CD4-positive, alpha-beta T cell treated with Interleukin-12 subunit alpha and Interleukin-12 subunit beta, for 1 hour (primary cell): ENCODE measurements around the gene HAUS2.
A peak's percentile ranks its signal among the peaks of the same experiment; 100 is the strongest.
"Not testable (repeated sequence)": the region's sequence is repeated elsewhere in the genome, so short reads cannot be mapped to it uniquely, and the experiment has no call there.

Source experiments
- DNase-seq: peaks from one replicate; pipeline ENCODE4 v3.0.0-alpha.2; 2020

Gene HAUS2

DNA sequence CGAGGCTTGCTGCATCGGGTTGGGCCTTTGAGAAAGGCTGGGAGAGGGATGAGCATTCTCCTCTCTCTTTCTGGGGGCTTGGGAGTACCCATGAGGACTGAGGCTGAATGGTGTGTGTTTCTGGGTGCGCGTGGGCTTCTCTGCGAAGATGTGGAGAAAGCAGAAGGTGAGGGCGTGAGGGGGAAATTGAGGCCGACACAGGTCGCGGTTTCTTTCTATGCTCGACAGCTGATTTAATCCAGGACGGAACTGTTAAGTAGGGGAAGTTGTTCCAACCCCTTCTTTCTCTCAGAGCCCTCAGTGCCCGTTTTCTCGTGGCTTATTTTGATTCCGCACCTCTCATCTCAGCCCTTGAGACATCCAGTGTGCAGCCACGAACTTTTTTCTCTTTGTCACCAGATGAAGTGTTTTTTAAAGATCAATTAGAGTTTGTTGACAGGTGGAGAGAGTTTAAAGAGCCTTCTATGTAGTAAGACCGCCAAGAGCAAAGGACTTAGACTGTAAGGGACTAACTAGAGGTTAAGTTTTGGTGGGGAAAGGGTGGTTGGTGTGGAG lies 27.5 kb downstream of the HAUS2 start:
- no peak for DNase-seq

- no peak for DNase-seq
Observed at GRCh38 chr15:42576776-42577175, 28.1 kb downstream of the HAUS2 start.

DNA sequence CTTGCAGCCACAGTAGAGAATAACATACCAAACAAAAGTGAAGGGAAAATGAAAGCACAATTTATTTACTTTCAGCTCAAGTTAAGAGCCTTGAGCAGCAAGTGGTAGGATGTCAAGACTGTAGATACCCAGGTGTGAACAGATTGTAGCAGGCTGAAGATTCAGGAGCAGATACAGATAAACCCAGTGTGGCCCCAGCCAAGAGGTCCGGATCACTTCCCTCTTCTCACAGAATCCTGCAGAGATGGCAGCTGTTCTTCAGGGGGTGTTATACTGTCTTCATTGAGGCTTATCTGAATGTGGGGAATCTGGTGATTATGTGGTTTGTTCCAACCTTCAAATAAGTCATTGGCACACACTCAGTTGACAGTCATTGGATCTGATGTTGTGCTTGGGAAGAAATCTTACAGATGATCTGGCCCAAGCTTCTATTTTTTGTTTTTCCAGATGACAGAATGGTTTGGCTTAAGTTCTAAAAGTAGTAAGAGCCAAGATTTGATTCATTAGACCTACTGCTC lies 28.9 kb downstream of the HAUS2 start:
- no peak for DNase-seq

GRCh38 chr15:42578984-42579537 lies 30.4 kb downstream of the HAUS2 start:
- no peak for DNase-seq

GRCh38 chr15:42581272-42581730 lies 32.7 kb downstream of the HAUS2 start:
- peak; percentile 77 for DNase-seq

- DNase-seq: no peak
Observed at GRCh38 chr15:42582569-42583375, 34.1 kb downstream of the HAUS2 start.

DNA sequence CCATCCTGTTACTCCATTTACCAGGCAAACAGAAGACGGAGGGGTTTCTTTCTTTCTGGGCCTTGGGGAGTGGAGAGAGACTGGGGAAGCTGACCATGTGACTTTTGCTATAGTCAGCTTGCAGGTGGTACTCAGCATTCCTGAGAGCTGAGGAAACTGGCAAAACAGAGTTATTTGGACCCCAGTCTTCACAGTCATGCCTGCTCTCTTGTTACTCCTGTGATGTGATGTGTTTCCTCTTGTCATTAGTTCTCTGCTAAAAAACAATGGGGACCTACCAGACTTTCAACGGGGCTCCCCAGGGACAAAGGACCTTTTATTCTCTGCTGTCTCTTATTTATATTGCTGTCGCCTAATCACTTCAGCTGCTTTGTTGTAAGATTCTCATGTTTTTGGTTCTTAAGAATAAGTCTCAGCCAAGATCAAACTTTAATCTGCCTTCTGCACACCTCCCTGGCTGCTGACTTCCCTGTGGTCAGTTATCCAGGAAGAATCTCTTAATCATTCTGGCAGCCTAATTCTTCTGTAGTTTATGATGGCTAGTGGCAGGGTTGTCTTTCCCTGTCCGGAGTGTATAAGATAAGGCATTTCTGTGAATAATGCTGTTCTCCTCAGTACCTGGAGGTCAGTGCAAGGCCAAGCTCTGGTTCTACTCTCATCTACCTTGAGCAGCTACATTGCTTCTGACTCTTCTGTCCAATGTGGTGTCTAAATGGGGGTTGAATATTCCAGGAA lies 35.6 kb downstream of the HAUS2 start:
- no peak for DNase-seq

DNA sequence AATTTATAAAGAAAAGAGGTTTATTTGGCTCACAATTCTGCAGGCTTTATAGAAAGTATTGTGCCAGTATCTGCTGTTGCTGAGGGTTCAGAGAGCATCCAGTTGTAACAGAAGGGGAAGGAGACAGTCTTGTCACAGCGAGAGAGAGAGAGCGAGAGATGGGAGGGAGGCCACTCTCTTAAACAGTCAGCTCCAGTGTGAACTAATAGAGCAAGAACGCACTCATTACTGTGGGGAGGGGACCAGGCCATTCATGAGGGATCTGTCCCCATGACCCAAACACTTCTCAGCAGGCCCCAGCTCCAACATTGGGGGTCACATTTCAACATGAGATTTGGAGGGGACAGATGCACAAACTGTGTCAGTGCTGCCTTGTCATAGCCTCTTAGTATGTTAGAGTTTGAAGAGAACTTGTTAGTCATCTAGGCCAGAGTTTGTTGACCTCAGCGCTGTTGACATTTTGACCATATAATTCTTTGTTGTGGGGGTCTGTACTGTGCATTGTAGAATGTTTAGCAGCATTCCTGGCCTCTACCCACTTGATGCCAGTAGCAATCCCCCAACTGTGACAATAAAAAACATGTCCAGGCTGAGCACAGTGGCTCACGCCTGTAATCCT lies 42.1 kb downstream of the HAUS2 start:
- no peak for DNase-seq

DNA sequence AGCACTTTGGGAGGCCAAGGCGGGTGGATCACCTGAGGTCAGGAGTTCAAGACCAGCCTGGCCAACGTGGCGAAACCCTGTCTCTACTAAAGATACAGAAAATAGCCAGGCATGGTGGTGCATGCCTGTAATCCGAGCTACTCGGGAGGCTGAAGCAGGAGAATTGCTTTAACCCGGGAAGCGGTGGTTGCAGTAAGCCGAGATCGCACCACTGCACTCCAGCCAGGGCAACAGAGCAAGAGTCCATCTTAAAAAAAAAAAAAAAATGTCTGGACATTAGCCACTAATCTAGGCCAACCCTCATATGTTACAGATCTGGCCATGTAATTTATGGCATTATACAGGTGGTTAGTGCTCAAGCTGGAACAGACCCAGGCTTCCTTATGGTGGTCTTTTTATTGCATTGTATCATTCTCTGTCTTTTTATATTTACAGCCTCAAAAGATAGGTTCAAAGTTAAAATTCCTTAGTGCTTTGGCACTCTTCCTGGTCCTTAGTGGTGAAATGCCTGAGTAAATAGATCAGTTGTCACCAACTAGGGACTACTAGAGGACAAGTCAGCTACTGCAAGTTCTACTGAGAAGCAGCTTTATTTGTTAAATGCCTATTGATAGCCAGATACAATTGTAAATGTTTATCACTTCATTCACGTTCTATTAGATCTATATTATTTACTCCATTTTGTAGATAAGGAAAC lies 42.7 kb downstream of the HAUS2 start:
- DNase-seq: no peak

DNA sequence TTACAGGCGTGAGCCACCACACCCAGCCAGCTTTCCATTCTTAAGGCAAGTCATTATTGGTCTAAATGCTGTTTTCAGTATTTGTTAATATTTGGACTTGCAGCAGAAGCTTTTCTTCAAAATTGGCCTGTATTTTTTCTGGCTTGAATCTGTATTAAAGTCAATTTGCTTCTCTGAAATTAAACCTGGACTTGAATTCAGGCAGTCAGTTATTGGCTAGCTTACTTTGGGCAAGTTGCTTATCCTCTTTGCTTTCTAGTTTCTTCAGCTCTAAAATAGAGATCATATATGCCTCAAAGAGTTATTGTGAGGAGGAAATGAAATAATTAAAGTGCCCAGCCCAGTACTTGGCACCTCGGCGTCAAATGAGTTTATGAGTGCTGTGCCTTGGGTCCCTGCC lies 44.1 kb downstream of the HAUS2 start:
- no peak for DNase-seq

GRCh38 chr15:42593143-42593542 lies 44.5 kb downstream of the HAUS2 start:
- DNase-seq: no peak

GRCh38 chr15:42594095-42594494 lies 45.5 kb downstream of the HAUS2 start:
- no peak for DNase-seq

GRCh38 chr15:42595626-42596240 lies 47.1 kb downstream of the HAUS2 start:
- DNase-seq: no peak

DNA sequence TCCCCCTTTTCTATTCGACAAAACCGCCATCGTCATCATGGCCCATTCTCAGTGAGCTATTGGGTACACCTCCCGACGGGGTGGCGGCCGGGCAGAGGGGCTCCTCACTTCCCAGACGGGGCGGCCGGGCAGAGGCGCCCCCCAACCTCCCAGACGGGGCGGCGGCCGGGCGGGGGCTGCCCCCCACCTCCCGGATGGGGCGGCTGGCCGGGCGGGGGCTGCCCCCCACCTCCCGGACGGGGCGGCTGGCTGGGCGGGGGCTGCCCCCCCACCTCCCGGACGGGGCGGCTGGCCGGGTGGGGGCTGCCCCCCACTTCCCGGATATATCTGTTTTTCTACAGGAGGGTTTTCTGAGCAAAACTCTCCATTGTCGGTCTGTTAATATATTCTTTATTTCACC lies 52.7 kb downstream of the HAUS2 start:
- DNase-seq: not testable (repeated sequence)

DNA sequence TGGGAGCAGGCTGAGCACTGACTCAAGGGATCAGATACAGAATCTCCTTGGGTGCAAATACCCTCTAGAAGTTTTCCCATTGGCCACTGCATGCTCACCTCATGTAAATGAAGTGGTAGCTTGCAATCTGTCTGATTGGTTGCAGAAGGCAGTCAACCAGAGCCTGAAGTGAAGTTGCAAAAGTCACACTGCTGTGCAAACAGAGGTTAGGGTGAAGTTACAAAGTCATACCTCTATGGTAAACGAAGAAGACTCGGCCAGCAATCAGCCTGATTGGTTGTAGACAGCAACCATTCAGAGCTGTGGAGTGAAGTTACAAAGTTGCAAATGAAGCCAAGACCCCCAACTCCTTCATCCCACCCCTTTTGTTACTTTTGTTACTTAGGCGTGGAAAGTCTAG lies 53.9 kb downstream of the HAUS2 start:
- DNase-seq: no peak

DNA sequence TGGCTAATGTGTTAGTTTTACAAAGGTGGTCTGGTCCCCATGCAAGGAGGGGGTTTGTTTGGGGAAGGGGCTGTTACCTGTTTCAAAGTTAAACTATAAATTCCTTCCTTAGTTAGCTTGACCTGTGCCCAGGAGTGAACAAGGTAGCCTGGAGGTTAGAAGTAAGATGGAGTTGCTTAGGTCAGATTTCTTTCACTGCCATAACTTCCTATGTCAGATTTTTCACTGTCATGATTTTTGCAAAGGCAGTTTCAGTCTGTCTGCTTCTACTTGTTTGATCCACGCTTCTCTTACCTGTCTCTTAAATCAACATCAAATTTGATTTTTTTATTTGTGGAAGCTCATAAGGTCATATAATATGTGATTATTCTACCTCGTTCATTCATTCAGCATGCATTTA lies 55.3 kb downstream of the HAUS2 start:
- no peak for DNase-seq

- peak; percentile 11 for DNase-seq
Observed at GRCh38 chr15:42604894-42605744, 56.5 kb downstream of the HAUS2 start.

- no peak for DNase-seq
Observed at GRCh38 chr15:42605796-42606195, 57.2 kb downstream of the HAUS2 start.

- DNase-seq: peak; percentile 49
Observed at GRCh38 chr15:42608110-42608531, 59.5 kb downstream of the HAUS2 start.

GRCh38 chr15:42608752-42609488 lies 60.3 kb downstream of the HAUS2 start:
- no peak for DNase-seq
